ENCODE measurements around the gene RAPGEF6.

DNA sequence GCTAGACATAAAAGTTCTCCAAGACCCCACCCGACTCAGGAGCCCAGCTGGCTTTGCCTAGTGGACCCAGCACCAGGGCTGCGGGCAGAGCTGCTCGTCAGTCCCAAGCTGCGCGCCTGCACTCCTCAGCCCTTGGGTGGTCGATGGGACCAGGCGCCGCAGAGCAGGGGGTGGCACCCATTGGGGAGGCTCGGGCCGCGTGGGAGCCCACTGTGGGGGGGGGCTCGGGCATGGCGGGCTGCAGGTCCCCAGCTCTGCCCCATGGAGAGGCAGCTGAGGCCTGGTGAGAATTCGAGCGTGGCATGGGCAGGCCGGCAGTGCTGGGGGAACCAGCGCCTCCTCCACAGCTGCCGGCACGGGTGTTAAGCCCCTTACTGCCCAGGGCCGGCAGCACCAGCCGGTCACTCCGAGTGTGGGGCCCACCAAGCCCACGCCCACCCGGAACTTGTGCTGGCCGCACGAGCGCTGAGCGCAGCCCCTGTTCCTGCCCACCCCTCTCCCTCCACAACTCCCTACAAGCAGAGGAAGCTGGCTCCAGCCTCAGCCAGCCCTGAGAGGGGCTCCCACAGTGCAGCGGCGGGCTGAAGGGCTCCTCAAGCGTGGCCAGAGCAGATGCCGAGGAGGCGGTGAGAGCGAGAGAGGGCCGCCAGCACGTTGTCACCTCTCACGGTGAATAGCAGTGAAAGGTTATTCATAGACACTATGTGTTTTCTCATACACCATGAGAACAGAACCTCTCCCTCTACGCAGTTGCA lies 54.9 kb downstream of the RAPGEF6 start:
- TF ChIP-seq EZH2 (IDR thresholded peaks at IDR 0.05; ENCODE audit: borderline replicate concordance, low read depth, low read length, severe bottlenecking), result no peak
- TF ChIP-seq CTCF (IDR thresholded peaks at IDR 0.05; ENCODE audit: borderline replicate concordance, extremely low read depth, low read length, poor library complexity, severe bottlenecking), result no peak

Measured in DND-41 (cell line).